NCI-H82 treated with DMSO at 0.1 percent for 48 hours (cell line): Measurements from ENCODE around the gene DRAP1.
"Not testable (repeated sequence)": the region's sequence is repeated elsewhere in the genome, so short reads cannot be mapped to it uniquely, and the experiment has no call there.

Experiments
- DNase-seq: peaks from one replicate; lab custom pipeline; 2025; ENCODE audit not compliant: unreplicated experiment; lab: John Stamatoyannopoulos, UW

The DRAP1 gene

DNA sequence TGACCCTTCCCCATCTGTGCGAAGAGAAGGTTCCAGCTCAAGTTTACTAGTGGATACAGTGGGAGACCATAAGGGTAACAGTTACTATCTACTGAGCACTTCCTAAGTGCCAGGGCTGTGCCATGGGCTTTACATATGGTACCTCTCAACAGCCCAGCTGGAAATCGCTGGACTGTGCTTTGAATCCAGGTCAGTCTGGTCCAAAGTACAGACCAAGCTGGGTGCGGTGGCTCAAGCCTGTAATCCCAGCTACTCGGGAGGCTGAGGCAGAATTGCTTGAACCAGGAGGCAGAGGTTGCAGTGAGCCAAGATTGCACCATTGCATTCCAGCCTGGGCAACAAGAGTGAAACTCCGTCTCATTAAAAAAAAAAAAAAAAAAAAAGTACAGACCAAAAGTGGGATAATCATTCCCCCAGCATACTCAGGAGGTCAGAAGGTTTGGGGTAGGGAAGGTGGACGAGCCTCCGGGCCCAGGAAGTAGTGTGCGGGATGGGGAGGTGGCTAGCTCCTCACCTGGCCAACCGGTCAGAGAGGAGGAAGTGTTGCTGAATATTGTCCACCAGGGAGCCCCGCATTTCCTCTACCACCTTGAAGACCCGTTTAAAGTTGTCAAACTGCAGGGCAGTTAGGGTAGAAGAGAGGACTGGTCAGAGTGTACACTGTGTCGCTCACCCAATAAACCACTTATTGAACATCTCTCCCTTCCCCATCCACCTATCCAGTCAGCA lies 33.3 kb upstream of the DRAP1 start:
- no peak for DNase-seq

DNA sequence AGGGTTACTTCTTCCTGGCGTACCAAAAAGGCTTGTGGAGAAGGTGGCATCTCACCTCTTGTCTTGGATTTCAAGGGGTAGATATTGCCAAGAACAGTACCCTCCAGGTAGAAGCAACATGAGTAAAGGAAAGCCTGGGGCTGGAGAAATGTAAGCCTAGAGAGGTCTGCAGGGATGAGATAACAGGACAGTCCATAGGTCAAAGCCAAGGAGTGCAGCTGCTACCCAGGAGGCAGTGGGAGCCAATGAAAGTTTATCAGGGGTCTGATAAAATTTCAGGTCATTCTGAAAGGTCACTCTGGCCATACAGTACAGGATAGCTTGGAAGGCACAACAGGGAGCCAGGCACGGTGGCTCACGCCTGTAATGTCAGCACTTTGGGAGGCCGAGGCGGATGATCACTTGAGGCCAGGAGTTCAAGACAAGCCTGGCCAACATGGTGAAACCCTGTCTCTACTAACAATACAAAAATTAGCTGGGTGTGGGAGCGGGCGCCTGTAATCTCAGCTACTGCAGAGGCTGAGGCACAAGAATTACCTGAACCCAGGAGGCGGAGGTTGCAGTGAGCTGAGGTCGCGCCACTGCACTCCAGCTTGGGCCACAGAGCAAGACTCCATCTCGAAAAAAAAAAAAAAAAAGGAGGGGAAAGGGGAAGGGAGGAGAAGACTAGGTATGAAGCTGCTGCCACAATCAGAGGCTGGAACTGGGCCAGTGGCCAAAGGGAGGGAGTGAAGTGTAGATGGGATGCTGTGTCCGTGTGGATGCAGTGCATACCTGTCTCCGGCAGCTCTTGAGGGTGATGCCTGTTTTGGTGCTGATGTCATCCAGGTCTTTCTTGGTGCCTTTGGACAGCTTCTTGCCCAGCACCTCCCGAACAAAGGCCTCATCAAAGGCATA lies 32.2 kb upstream of the DRAP1 start:
- no peak for DNase-seq

- no peak for DNase-seq
These were observed 31.5 kb upstream of the DRAP1 start for GRCh38 chr11:65887723-65888162.

DNA sequence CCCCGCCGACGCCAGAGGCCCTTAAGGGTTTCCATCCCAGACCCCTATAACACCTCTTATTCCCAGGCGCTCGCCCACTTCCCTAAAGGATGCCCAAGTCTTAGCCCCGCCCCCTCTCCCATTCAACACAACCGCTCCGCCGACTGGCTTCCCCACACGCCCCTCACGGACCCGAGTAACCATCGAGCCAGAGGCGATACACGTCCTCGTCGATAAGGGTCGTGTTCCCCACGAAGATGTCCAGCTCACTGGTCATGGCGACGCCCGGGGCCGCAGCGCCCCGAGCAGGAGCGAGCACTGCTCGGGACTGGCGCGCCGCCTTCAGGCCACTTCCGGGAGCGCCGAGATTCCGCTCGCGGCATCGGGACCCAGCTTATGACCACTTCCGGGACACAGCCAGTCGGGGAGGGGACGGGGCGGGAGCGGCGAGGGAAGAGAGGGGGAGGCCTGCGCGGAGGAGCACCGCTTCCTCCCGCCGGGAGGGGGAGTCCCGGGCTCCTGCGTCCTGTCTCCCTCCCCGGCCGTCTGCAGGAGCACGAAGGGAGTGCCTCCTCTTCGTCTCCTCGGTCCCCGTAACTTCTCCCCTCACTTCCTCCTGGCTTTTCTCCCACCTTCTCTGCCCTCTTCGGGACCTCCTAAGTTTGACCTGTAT lies 30.9 kb upstream of the DRAP1 start, which contains the start of gene FIBP:
Gene FIBP, minus strand, starts transcription at position 309 of the 652 bp plus-strand sequence. Its CDS starts 53 bp downstream, at position 256.
- DNase-seq = peak; percentile 76

DNA sequence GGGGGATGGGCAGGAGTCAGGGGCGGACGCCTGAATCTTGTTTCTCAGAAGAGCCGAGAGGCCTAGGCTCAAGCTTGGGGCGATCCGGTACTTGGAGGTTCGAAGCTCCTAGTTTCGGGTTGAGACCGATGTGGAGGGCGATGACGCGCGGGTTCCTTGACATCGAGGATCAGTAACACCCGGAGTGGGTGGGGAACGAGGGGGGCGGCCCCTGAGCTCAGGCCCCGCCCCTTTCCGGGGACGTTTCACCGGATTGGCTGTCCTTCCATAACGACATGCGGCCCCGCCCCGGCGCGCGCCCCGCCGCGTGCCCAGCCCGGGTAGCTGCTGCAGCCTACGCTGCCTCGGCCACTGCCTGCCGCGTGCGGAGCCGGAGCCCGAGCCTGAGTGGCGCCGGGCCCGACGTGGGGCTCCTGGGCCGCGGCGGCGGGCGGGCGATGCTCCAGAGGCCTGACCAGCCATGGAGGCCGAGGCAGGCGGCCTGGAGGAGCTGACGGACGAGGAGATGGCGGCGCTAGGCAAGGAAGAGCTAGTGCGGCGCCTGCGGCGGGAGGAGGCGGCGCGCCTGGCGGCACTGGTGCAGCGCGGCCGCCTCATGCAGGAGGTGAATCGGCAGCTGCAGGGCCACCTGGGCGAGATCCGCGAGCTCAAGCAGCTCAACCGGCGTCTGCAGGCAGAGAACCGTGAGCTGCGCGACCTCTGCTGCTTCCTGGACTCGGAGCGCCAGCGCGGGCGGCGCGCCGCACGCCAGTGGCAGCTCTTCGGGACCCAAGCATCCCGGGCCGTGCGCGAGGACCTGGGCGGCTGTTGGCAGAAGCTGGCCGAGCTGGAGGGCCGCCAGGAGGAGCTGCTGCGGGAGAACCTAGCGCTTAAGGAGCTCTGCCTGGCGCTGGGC lies 28.7 kb upstream of the DRAP1 start, which contains the start of gene CCDC85B:
Gene CCDC85B, plus strand, starts transcription at position 350 of the 895 bp plus-strand sequence. Its CDS starts 111 bp downstream, at position 461.
- peak; percentile 75 for DNase-seq

DNA sequence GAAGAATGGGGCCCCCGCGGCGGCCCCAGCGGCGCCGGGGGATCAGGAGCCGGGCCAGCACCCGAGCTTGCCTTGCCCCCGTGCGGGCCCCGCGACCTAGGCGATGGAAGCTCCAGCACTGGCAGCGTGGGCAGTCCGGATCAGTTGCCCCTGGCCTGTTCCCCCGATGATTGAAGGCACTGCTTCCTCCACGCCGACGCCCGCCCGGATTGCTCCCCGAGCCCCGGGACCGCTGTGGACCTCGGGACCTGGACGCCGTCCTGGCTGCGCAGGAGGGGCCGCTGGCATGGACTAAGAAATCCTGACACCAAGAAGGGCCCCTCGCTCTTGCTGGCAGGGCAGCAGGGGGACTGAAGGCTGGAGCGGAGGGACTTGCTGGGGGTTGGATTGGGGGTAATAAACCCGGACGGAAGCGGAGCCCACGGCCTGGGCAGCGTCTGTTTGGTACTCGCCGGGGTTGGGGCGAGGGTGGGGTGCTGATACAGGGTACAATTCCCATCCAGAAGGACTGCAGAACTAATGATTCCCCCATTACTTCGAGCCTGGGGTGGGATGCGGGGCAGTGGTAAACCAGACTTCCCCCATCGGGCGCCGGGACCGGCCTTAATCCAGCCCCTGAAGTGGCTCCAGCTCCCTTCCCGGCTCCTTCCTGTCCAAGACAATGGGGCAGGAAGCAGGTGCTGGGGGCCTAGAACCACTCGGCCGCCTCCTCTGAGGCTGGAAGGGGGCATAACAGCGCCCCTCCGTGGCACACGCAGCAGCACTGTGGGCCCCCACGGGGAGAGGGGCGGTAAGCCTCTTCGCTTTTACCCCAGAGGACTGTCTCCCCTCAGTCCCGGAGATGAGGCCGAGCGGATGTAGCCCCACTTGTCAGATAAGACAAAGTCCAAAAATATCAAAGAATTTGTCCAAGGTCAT lies 27.7 kb upstream of the DRAP1 start:
- no peak for DNase-seq

DNA sequence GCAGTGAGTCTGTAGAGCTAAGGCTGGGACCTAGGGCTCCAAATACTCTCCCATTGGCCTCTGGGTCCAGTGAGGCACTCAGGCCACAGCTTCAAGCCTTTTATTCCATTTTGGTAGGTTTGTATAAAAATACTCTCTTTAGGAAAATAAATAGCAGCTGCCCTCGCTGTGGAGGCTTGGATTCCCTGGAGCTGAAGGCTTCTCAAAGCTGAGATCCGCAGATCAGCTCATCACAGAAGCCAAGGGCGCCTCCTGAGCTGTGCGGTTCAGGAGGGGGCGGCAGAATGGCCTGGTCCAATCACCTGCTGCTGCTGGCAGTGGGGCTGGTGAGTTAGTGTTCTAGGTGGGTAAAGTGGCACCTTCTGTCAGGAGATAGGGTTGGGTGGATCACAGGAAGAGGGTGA lies 27.1 kb upstream of the DRAP1 start:
- DNase-seq = not testable (repeated sequence)

DNA sequence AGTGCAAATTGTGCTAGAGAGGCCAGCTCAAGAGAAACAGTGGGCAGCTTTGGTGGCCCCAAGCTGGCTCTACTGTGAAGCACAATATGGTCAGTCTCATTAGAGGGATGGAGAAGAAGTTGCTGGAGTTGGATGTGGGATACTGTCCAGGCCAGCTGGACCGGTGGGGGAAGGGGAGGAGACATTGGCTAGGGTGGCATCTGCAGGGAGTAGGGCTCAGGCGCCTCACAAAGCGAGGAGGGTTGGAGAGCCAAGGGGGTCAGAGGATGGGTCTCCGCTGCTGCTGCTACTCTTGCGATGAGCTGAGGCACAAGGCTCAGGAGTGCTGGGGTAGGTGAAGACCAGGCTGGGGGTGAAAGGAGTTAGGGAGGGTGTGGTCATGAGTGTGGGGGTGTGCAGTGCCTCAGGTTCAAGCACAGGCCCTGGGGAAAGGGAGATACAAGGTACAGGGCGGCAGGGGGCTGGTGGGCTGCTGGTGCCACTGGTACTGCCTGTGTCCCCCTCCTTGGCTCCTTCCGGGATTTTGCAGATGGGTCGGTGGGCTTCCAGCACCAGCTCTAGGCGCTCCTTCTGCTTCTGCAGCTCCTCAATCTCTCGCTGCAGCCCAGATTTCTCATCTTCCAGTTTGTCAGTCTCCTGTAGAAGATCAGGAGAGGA lies 26.4 kb upstream of the DRAP1 start:
- DNase-seq = no peak

- no peak for DNase-seq
These were observed 25.1 kb upstream of the DRAP1 start for GRCh38 chr11:65894034-65894591.

GRCh38 chr11:65895482-65895981 lies 23.7 kb upstream of the DRAP1 start:
- no peak for DNase-seq

DNA sequence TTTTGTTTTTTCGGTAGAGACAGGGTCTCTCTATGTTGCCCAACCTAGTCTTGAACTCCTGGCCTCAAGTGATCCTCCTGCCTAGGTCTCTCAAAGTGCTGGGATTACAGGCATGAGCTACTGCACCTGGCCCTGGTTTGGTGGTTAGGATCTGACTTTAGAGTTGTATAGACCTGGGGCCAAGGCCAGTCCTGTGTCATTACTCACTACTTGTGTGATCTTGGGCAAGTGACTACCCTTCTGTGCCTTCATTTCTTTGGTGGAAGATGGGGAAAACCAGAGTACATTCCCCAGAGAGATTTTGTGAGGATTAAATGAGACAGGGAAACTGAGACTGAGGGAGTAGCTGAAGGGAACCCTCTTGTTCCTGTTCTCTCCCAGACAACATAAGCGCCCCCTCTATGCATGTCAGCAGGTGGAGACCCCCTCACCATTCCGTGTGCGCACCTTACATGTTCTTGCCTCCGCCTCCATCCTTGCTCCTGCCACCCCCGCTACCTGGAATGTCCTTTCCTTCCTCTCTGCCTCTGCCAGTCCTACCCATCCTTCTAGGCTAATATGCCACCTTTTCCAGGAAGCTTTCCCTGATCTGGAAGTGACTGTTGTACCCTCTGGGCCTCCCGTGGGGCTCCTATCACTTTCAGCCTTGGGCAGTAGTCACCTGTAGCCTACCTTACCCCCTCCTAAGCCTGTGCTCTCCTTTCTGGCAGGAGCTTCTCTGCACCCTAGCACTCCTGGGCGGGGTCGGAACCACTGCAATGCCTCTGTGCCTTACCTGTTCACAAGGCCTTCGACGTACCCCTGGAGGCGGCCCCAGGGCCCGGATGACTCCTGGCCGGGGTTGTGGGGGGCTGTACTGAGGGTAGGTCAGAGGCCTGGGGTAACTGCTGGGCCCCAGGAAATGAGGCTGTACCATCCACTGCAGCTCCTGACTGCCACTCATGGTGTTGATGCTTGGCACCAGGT lies 22.9 kb upstream of the DRAP1 start:
- DNase-seq = no peak

GRCh38 chr11:65897020-65897471 lies 22.2 kb upstream of the DRAP1 start:
- DNase-seq = no peak

GRCh38 chr11:65898656-65899355 lies 20.4 kb upstream of the DRAP1 start:
- DNase-seq = no peak

DNA sequence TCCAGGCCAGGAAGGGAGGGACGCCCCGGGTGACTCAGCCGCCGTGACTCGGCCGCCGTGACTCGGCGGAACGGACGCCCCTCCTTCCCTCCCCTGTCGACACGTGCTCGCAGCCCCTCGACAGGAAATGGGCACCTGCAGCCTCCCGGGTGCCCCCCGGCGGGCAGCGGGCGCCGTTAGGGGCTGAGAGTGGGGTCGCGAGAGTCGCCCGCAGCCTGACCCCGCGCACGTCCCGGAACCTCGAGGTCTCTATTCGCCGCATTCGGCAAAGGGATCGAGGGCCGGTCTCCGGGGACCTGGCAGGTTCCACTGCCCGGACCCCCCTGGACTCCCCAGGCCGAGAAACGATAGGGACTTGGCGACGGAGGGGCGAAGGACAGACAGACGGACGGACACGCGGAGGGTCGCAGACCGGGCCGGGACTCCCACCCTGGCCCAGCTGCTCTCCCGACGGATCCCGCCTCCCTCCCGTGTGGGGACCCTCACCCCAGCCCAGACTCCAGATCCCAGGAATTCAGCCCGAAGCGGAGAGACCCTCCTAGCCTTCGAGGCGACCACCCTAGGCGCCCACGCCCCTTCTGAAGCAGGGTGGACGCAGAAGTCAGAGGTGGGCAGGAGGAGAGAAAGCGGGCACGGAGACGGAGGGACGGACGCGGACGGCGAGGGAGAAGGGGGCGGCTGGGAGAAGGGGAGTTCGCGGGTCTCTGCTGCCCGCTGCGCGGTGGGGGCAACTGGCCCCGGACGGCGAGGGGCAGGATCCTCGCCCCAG lies 19.7 kb upstream of the DRAP1 start:
- no peak for DNase-seq

DNA sequence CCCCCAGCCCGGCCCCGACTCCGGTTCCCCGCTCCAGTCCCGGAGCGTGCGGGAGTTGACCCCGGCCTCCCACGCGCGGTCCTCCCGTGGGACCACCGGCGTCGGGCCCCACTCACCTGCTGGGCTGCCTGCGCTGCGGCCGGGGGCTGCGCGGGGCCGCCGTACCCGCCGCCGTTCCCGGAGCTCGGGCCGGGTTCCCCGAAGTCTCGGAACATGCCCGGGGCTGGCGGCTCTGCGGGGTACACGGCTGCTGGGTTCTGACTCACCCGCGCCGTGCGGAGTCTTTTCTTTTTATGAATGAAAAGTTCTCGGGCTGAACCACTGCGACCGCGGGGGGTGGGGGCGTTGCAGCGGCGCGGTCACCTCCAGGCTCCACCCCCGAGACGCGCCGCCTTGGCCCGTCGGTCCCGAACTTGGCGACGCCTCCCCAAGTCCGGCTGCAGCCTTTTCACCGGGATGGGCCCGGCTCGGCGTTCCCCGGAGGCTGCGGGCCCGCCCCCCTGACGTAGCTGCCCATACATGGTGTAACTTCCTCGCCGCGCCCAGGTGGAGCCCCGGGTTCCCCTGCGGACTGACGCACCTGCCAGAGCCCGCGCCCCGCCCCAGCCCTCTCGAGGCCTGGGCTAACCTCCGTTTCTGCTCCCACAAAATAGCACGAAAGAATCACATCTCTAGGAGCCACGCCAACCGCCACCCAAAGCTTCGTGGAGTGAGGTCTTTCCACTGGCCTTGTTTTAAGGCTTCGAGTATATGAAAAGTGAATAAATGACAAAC lies 18.9 kb upstream of the DRAP1 start, which contains the start of gene FOSL1:
Gene FOSL1, minus strand, starts transcription at position 264 of the 774 bp plus-strand sequence. Its CDS starts 49 bp downstream, at position 215.
- no peak for DNase-seq
